Skeletal muscle satellite cell (primary cell): Measurements from ENCODE around the gene MAPRE3.

Experiments
- H3K27me3 ChIP-seq: 2 replicates; pipeline ENCODE4 v1.7.0; 2013; ENCODE audit warnings: low read length; ENCODE audit not compliant: control insufficient read depth, insufficient read depth
- H3K36me3 ChIP-seq: 2 replicates; pipeline ENCODE4 v1.7.0; 2013; ENCODE audit warnings: mild to moderate bottlenecking, control low read depth, low read length; ENCODE audit not compliant: insufficient read depth
- H3K4me1 ChIP-seq: 2 replicates; pipeline ENCODE4 v1.7.0; 2013; ENCODE audit warnings: low read length; ENCODE audit not compliant: control insufficient read depth, insufficient read depth
- H3K4me2 ChIP-seq: 2 replicates; pipeline ENCODE4 v1.7.0; 2013; ENCODE audit warnings: mild to moderate bottlenecking, low read length
- H3K4me3 ChIP-seq: 2 replicates; pipeline ENCODE4 v1.7.0; 2013; ENCODE audit warnings: low read length
- H3K9ac ChIP-seq: 2 replicates; pipeline ENCODE4 v1.7.0; 2013; ENCODE audit warnings: mild to moderate bottlenecking, low read depth, low read length, moderate library complexity
- H3K9me3 ChIP-seq: replicated peaks from 2 replicates; pipeline ENCODE4 v1.7.0; 2013; ENCODE audit warnings: mild to moderate bottlenecking, control low read depth, low read length

Gene MAPRE3

GRCh38 chr2:27007416-27008374, 37.3 kb downstream of the MAPRE3 start:
- H3K9ac ChIP-seq, result no peak overlapping the region
- H3K9me3 ChIP-seq, result no peaks in the 10 kb centered on the region
- no peaks in the 10 kb centered on the region for H3K27me3 ChIP-seq
- H3K4me2 ChIP-seq, result no peak overlapping the region
- H3K4me1 ChIP-seq, result peaks cover 16% of the 10 kb centered on the region
- no peaks in the 10 kb centered on the region for H3K36me3 ChIP-seq
- H3K4me3 ChIP-seq, result no peak overlapping the region

GRCh38 chr2:27008678-27009077, 38.2 kb downstream of the MAPRE3 start:
- H3K27me3 ChIP-seq, result no peaks in the 10 kb centered on the region
- H3K4me1 ChIP-seq, result peaks cover 15% of the 10 kb centered on the region
- no peak overlapping the region for H3K9ac ChIP-seq
- no peak overlapping the region for H3K4me3 ChIP-seq
- H3K9me3 ChIP-seq, result no peaks in the 10 kb centered on the region
- H3K4me2 ChIP-seq, result no peak overlapping the region
- H3K36me3 ChIP-seq, result no peaks in the 10 kb centered on the region

- H3K4me2 ChIP-seq, result no peak overlapping the region
- H3K4me3 ChIP-seq, result no peak overlapping the region
- no peak overlapping the region for H3K9ac ChIP-seq
- peaks cover 11% of the 10 kb centered on the region for H3K4me1 ChIP-seq
- H3K9me3 ChIP-seq, result no peaks in the 10 kb centered on the region
- H3K36me3 ChIP-seq, result no peaks in the 10 kb centered on the region
- H3K27me3 ChIP-seq, result no peaks in the 10 kb centered on the region
Observed at GRCh38 chr2:27009083-27009482, 38.6 kb downstream of the MAPRE3 start.

- no peaks in the 10 kb centered on the region for H3K27me3 ChIP-seq
- no peaks in the 10 kb centered on the region for H3K36me3 ChIP-seq
- no peak overlapping the region for H3K9ac ChIP-seq
- peaks cover 11% of the 10 kb centered on the region for H3K4me1 ChIP-seq
- no peaks in the 10 kb centered on the region for H3K9me3 ChIP-seq
- H3K4me3 ChIP-seq, result no peak overlapping the region
- no peak overlapping the region for H3K4me2 ChIP-seq
Observed at GRCh38 chr2:27009716-27010115, 39.3 kb downstream of the MAPRE3 start.

- Histone ChIP-seq H3K27me3 (no peaks in the 10 kb centered on the region), H3K36me3 (no peaks in the 10 kb centered on the region), H3K4me1 (peaks cover 13% of the 10 kb centered on the region), H3K9me3 (no peaks in the 10 kb centered on the region), H3K4me2 (no peak overlapping the region), H3K9ac (no peak overlapping the region), H3K4me3 (no peak overlapping the region)
Observed at GRCh38 chr2:27010139-27010538, 39.7 kb downstream of the MAPRE3 start.

GRCh38 chr2:27013738-27014137, 43.3 kb downstream of the MAPRE3 start:
- no peak overlapping the region for H3K9ac ChIP-seq
- no peak overlapping the region for H3K4me3 ChIP-seq
- H3K36me3 ChIP-seq, result no peaks in the 10 kb centered on the region
- peaks cover 27% of the 10 kb centered on the region for H3K4me1 ChIP-seq
- no peak overlapping the region for H3K4me2 ChIP-seq
- no peaks in the 10 kb centered on the region for H3K9me3 ChIP-seq
- no peaks in the 10 kb centered on the region for H3K27me3 ChIP-seq

GRCh38 chr2:27014771-27015433, 44.5 kb downstream of the MAPRE3 start:
- Histone ChIP-seq H3K9ac (no peak overlapping the region), H3K9me3 (no peaks in the 10 kb centered on the region), H3K4me2 (no peak overlapping the region), H3K4me1 (peaks cover 27% of the 10 kb centered on the region), H3K27me3 (no peaks in the 10 kb centered on the region), H3K4me3 (no peak overlapping the region), H3K36me3 (no peaks in the 10 kb centered on the region)

GRCh38 chr2:27016801-27017325, 46.4 kb downstream of the MAPRE3 start:
- no peaks in the 10 kb centered on the region for H3K27me3 ChIP-seq
- peaks cover 16% of the 10 kb centered on the region for H3K4me1 ChIP-seq
- no peaks in the 10 kb centered on the region for H3K9me3 ChIP-seq
- no peak overlapping the region for H3K9ac ChIP-seq
- H3K4me3 ChIP-seq, result no peak overlapping the region
- H3K36me3 ChIP-seq, result no peaks in the 10 kb centered on the region
- no peak overlapping the region for H3K4me2 ChIP-seq

- Histone ChIP-seq H3K4me3 (no peak overlapping the region), H3K4me2 (no peak overlapping the region), H3K27me3 (no peaks in the 10 kb centered on the region), H3K36me3 (peaks cover 8% of the 10 kb centered on the region), H3K9me3 (no peaks in the 10 kb centered on the region), H3K9ac (no peak overlapping the region), H3K4me1 (peaks cover 16% of the 10 kb centered on the region)
Observed at GRCh38 chr2:27018142-27018541, 47.7 kb downstream of the MAPRE3 start.

- H3K36me3 ChIP-seq, result peaks cover 10% of the 10 kb centered on the region
- no peak overlapping the region for H3K4me2 ChIP-seq
- no peak overlapping the region for H3K4me3 ChIP-seq
- no peak overlapping the region for H3K9ac ChIP-seq
- H3K27me3 ChIP-seq, result no peaks in the 10 kb centered on the region
- H3K9me3 ChIP-seq, result no peaks in the 10 kb centered on the region
- peaks cover 16% of the 10 kb centered on the region for H3K4me1 ChIP-seq
Observed at GRCh38 chr2:27019459-27019858, 49.0 kb downstream of the MAPRE3 start.

- peaks cover 10% of the 10 kb centered on the region for H3K36me3 ChIP-seq
- H3K4me3 ChIP-seq, result no peak overlapping the region
- no peak overlapping the region for H3K9ac ChIP-seq
- peaks cover 13% of the 10 kb centered on the region for H3K4me1 ChIP-seq
- H3K27me3 ChIP-seq, result no peaks in the 10 kb centered on the region
- H3K9me3 ChIP-seq, result no peaks in the 10 kb centered on the region
- no peak overlapping the region for H3K4me2 ChIP-seq
Observed at GRCh38 chr2:27019931-27020855, 49.8 kb downstream of the MAPRE3 start.
